ENCODE results near the gene FAM181A. TPM values are rescaled to one million over a fixed set of nuclear protein-coding genes. Genes with fewer than 3 reads are reported as not detected.

FAM181A gene
- total and polyA plus RNA-seq, 4 experiments from 2014 or later: not detected

DNA sequence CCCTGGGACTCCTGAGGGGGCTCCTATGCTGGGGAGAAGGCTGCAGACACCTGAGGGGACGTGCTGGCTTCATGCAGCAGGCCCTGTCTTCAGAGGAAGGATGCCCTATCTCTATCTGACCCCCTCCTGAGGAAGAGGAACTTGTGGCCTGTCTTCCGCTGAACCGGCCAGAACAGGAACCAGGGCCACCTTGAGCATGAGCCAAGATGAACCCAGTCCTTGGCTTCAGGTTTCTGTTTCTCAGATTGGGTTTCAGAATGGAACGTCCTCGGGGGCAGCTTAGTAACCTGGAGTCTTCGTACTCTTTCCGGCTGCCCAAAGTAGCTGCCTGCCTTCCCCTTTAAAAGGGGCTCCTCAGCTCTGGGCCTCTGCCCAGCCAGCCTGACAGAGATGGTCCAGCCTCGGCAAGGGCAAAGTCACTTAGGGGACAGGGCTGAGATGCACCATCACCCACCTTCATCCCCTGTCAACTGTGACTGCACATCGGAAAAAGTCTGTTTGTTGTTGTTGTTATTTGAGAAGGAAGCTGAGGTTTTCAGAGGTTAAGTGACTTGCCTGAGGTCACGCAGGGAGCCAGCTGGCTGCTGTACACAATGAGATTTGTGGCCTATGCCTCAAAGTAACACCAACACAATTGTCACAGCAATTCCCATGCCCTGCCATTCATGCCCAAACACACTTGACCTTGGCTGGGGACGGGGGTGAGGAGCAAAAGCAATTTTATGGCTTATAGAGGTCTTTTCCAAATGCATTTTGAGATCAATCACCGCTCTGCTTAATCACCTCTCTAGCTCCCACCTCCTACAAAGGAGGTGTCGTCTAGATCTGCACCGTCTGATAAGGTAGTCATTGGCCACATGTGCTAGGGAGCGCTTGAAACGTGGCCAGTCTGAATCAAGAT lies 35.8 kb downstream of the FAM181A start:
- H3K27me3 Mint-ChIP-seq: no peaks in the 10 kb centered on the region
- POLR2A ChIA-PET (ENCODE audit: partially characterized antibody): interaction anchor here (0.7 to 15.6 kb wide), 11 partner anchors 9 to 212 kb away, joined by 3 to 469 read pairs (median 8); partner anchors contain the start of genes ASB2, CCDC197 and OTUB2
- no peaks in the 10 kb centered on the region for H3K9me3 ChIP-seq (ENCODE audit: control insufficient read depth in 1 of 2, low read length in 2 of 2)
- H3K27ac Mint-ChIP-seq: peak overlapping the region; percentile 92 to 100 (median 98)
- no peaks in the 10 kb centered on the region for H3K27me3 ChIP-seq (ENCODE audit: insufficient read depth, low read length)
- H3K27ac ChIP-seq (ENCODE audit: low read depth, low read length): peak overlapping the region; percentile 74
- H3K36me3 ChIP-seq (ENCODE audit: insufficient read depth, low read length): no peaks in the 10 kb centered on the region
- peak overlapping the region; percentile 47 to 86 (median 75) for H3K4me3 Mint-ChIP-seq
- H3K9me3 Mint-ChIP-seq: peaks cover 0 to 3% (median 0%) of the 10 kb centered on the region in 8 donors
- peaks cover 0 to 5% of the 10 kb centered on the region in 2 donors for H3K36me3 Mint-ChIP-seq
- peak; percentile 70 to 86 (median 76) for DNase-seq
- peaks cover 65 to 94% (median 77%) of the 10 kb centered on the region in 4 donors for H3K4me1 Mint-ChIP-seq
- peaks cover 92% of the 10 kb centered on the region for H3K4me1 ChIP-seq (ENCODE audit: insufficient read depth, low read length)
- CTCF ChIA-PET (ENCODE audit: partially characterized antibody): interaction anchor here (0.6 to 39.2 kb wide), 4 partner anchors 4 to 43 kb away, joined by 3 to 1377 read pairs (median 692); partner anchors contain the start of gene ASB2
- peak overlapping the region; percentile 5 to 16 for H3K4me3 ChIP-seq (ENCODE audit: low read length in 2 of 2)
- intact Hi-C loops (cut with micrococcal nuclease): loop anchor here (1.0 to 2.0 kb wide), 3 partner anchors 8 to 212 kb away; partner anchors contain the start of gene PPP4R4

DNA sequence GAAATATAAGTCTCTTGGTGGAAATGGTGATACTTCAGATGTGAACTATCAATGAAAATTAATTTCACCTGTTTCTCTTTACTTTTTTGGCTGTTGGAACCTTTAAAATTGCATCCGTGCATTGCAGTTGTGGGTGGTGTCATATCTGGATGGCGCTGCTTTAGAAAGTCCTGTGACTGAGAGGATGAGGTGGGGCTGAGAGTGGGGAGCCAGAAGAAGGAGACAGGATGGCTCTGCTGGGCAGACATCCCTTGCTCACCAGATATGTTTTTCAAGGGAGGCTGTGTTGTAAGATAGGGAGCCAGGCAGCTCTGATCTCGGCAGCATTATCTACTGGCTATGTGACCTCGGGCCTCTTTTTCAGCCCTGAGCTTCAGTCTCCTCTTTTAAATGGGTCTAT lies 36.5 kb downstream of the FAM181A start:
- peak overlapping the region; percentile 74 for H3K27ac ChIP-seq (ENCODE audit: low read depth, low read length)
- H3K36me3 ChIP-seq (ENCODE audit: insufficient read depth, low read length): no peaks in the 10 kb centered on the region
- H3K27me3 ChIP-seq (ENCODE audit: insufficient read depth, low read length): no peaks in the 10 kb centered on the region
- intact Hi-C loops (cut with micrococcal nuclease): loop anchor here (1.0 to 2.0 kb wide), 3 partner anchors 8 to 211 kb away; partner anchors contain the start of gene PPP4R4
- no peak for DNase-seq
- Mint-ChIP-seq H3K36me3 (peaks cover 0 to 5% of the 10 kb centered on the region in 2 donors), H3K9me3 (peaks cover 0 to 3% (median 0%) of the 10 kb centered on the region in 8 donors), H3K27ac (peak overlapping the region; percentile 92 to 100 (median 98)), H3K4me3 (peak overlapping the region in 5 of 8 donors; percentile 45 to 86 (median 79)), H3K4me1 (peaks cover 61 to 90% (median 71%) of the 10 kb centered on the region in 4 donors), H3K27me3 (no peaks in the 10 kb centered on the region)
- H3K9me3 ChIP-seq (ENCODE audit: control insufficient read depth in 1 of 2, low read length in 2 of 2): no peaks in the 10 kb centered on the region
- POLR2A ChIA-PET (ENCODE audit: partially characterized antibody): interaction anchor here (0.7 to 15.6 kb wide), 11 partner anchors 9 to 211 kb away, joined by 3 to 469 read pairs (median 8); partner anchors contain the start of genes ASB2, CCDC197 and OTUB2
- CTCF ChIA-PET (ENCODE audit: partially characterized antibody): interaction anchor here (1.3 to 39.2 kb wide), 3 partner anchors 4 to 38 kb away, joined by 6 to 1377 read pairs (median 1377); partner anchors contain the start of gene ASB2
- no peak overlapping the region for H3K4me3 ChIP-seq (ENCODE audit: low read length in 2 of 2)
- H3K4me1 ChIP-seq (ENCODE audit: insufficient read depth, low read length): peaks cover 85% of the 10 kb centered on the region

DNA sequence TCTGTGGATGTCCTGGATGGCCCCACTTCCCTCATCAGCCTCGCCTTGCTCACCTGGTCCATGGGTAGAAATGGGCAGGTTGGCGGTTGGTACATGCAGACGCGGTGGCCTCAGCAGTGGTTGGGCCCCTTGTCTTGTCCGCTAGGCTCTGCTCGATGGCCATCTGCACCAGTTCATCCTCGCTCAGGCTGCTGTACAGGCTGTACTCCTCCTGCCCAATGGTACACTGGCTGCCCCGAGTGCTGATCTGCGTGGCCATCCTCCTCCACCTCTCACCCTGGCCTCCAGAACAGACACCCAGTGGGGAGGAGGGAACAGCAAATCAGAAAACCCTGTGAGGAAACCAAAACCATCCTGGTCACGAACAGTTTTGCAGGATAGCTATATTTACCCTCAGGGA lies 37.1 kb downstream of the FAM181A start:
- intact Hi-C loops (cut with micrococcal nuclease): no loop called here
- Mint-ChIP-seq H3K36me3 (peaks cover 0 to 4% of the 10 kb centered on the region in 2 donors), H3K9me3 (peaks cover 0 to 3% (median 0%) of the 10 kb centered on the region in 8 donors), H3K4me3 (peak overlapping the region in 1 of 8 donors; percentile 34), H3K27me3 (no peaks in the 10 kb centered on the region), H3K27ac (peak overlapping the region in 5 of 7 donors; percentile 69 to 100 (median 84)), H3K4me1 (peaks cover 57 to 90% (median 70%) of the 10 kb centered on the region in 4 donors)
- Histone ChIP-seq H3K27me3 (ENCODE audit: insufficient read depth, low read length) (no peaks in the 10 kb centered on the region), H3K36me3 (ENCODE audit: insufficient read depth, low read length) (no peaks in the 10 kb centered on the region), H3K9me3 (ENCODE audit: control insufficient read depth in 1 of 2, low read length in 2 of 2) (no peaks in the 10 kb centered on the region), H3K4me3 (ENCODE audit: low read length in 2 of 2) (no peak overlapping the region), H3K27ac (ENCODE audit: low read depth, low read length) (peak overlapping the region; percentile 74), H3K4me1 (ENCODE audit: insufficient read depth, low read length) (peaks cover 79% of the 10 kb centered on the region)
- ChIA-PET CTCF (ENCODE audit: partially characterized antibody) (interaction anchor here (34.5 to 39.2 kb wide), 2 partner anchors 3 to 15 kb away, joined by 1377 read pairs; partner anchors contain the start of gene ASB2), POLR2A (ENCODE audit: partially characterized antibody) (interaction anchor here (0.8 to 15.6 kb wide), 7 partner anchors 10 to 167 kb away, joined by 3 to 469 read pairs (median 11); partner anchors contain the start of genes ASB2, DDX24 and IFI27L1)
- no peak for DNase-seq

DNA sequence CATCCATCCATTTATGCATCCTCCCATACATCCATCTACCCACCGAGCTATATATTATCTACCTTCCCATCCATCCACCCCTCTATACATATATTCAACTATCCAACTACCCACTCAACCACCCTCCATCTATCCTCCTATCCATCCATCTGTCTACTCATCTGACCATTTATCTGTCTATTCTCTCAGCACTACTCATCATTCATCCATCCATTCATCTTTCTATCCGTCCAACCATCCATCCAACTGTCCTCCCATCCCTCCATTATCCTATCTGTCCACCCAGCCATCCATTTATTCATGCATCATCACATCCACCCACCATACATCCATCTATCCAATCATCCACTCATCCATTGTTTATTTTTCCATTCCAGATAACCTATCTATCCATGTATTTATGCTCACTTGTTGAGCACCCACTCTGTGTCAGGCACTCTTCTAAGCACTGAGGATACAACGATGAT lies 37.7 kb downstream of the FAM181A start:
- CTCF ChIA-PET (ENCODE audit: partially characterized antibody): interaction anchor here (34.5 to 39.2 kb wide), 2 partner anchors 3 to 15 kb away, joined by 1377 read pairs; partner anchors contain the start of gene ASB2
- no peaks in the 10 kb centered on the region for H3K36me3 ChIP-seq (ENCODE audit: insufficient read depth, low read length)
- no peaks in the 10 kb centered on the region for H3K9me3 ChIP-seq (ENCODE audit: control insufficient read depth in 1 of 2, low read length in 2 of 2)
- POLR2A ChIA-PET (ENCODE audit: partially characterized antibody): interaction anchor here (0.8 to 15.6 kb wide), 5 partner anchors 11 to 116 kb away, joined by 3 to 469 read pairs (median 47); partner anchors contain the start of genes ASB2, DDX24 and IFI27L1
- H3K4me3 ChIP-seq (ENCODE audit: low read length in 2 of 2): no peak overlapping the region
- no peaks in the 10 kb centered on the region for H3K27me3 Mint-ChIP-seq
- intact Hi-C loops (cut with micrococcal nuclease): no loop called here
- H3K9me3 Mint-ChIP-seq: no peaks in the 10 kb centered on the region
- H3K4me1 ChIP-seq (ENCODE audit: insufficient read depth, low read length): peaks cover 73% of the 10 kb centered on the region
- H3K4me1 Mint-ChIP-seq: peaks cover 52 to 84% (median 64%) of the 10 kb centered on the region in 4 donors
- H3K4me3 Mint-ChIP-seq: peak overlapping the region in 5 of 8 donors; percentile 0 to 57 (median 27)
- H3K27ac ChIP-seq (ENCODE audit: low read depth, low read length): no peak overlapping the region
- no peaks in the 10 kb centered on the region for H3K36me3 Mint-ChIP-seq
- no peak for DNase-seq
- H3K27me3 ChIP-seq (ENCODE audit: insufficient read depth, low read length): no peaks in the 10 kb centered on the region
- peak overlapping the region in 6 of 7 donors; percentile 57 to 100 (median 78) for H3K27ac Mint-ChIP-seq

DNA sequence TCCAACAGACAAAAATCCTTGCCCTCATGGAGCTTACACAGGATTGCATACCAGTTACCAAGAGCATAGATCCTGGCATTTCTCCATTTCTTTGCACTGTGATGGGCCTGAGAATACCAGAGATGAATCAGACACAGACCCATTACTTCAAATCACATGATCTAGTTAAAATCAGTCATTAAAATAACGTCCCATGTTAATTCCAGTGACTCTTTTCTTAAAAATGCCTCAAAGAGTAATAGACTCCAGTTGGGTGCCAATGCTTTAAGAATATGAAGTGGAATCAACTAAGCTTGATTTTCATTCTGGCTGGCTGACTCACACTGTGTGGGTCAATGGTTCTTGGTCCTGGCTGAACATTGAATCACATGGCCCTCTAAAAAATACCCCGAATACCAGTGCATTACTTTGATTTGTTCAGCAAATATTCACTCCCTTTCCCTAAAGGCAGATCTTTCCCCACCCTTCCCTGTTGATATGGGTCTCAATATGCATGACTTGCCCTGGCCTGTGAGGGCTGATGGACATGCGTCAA lies 38.2 kb downstream of the FAM181A start:
- Mint-ChIP-seq H3K27me3 (no peaks in the 10 kb centered on the region), H3K27ac (peak overlapping the region in 4 of 7 donors; percentile 10 to 100 (median 75)), H3K36me3 (no peaks in the 10 kb centered on the region), H3K4me3 (peak overlapping the region in 1 of 8 donors; percentile 8), H3K9me3 (no peaks in the 10 kb centered on the region), H3K4me1 (peaks cover 48 to 83% (median 63%) of the 10 kb centered on the region in 4 donors)
- CTCF ChIA-PET (ENCODE audit: partially characterized antibody): interaction anchor here (34.5 to 39.2 kb wide), 2 partner anchors 2 to 16 kb away, joined by 1377 read pairs; partner anchors contain the start of gene ASB2
- no peak overlapping the region for H3K27ac ChIP-seq (ENCODE audit: low read depth, low read length)
- POLR2A ChIA-PET (ENCODE audit: partially characterized antibody): interaction anchor here (0.8 to 15.6 kb wide), 5 partner anchors 11 to 115 kb away, joined by 3 to 469 read pairs (median 47); partner anchors contain the start of genes ASB2, DDX24 and IFI27L1
- H3K27me3 ChIP-seq (ENCODE audit: insufficient read depth, low read length): no peaks in the 10 kb centered on the region
- H3K9me3 ChIP-seq (ENCODE audit: control insufficient read depth in 1 of 2, low read length in 2 of 2): no peaks in the 10 kb centered on the region
- no peak for DNase-seq
- no peaks in the 10 kb centered on the region for H3K36me3 ChIP-seq (ENCODE audit: insufficient read depth, low read length)
- H3K4me3 ChIP-seq (ENCODE audit: low read length in 2 of 2): no peak overlapping the region
- intact Hi-C loops (cut with micrococcal nuclease): no loop called here
- H3K4me1 ChIP-seq (ENCODE audit: insufficient read depth, low read length): peaks cover 72% of the 10 kb centered on the region

DNA sequence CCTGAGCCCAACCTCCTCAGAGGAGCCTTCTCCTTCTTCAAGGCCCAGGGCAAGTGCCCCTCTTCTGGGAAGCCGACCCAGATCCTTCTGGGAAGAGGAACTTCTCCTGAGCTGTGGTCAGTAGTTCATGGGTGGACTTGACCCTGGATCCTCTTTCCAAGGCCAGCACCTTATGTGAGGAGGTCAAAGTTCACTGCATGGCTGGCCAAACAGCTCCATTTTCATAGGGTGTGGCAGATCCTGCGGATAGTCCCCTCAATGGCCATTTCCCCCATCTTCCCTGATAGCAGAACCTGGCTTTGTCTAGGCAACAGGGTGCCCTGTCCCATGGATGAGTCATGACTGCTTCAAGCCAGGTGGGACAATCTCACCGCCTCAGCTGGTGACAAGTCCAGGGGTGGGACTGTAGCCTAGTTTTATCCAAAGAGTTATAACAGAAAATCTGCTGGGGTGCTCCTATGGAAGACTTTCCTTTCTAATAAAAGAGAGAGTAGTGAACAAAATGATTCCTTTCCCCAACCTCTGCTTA lies 38.9 kb downstream of the FAM181A start:
- H3K36me3 Mint-ChIP-seq: no peaks in the 10 kb centered on the region
- ChIA-PET POLR2A (ENCODE audit: partially characterized antibody) (interaction anchor here (4.1 to 15.6 kb wide), 3 partner anchors 10 to 26 kb away, joined by 47 to 469 read pairs (median 67); partner anchors contain the start of gene ASB2), CTCF (ENCODE audit: partially characterized antibody) (interaction anchor here (34.5 to 39.2 kb wide), 2 partner anchors 1 to 17 kb away, joined by 1377 read pairs; partner anchors contain the start of gene ASB2)
- Histone ChIP-seq H3K36me3 (ENCODE audit: insufficient read depth, low read length) (no peaks in the 10 kb centered on the region), H3K4me1 (ENCODE audit: insufficient read depth, low read length) (peaks cover 73% of the 10 kb centered on the region), H3K4me3 (ENCODE audit: low read length in 2 of 2) (no peak overlapping the region), H3K27ac (ENCODE audit: low read depth, low read length) (no peak overlapping the region), H3K27me3 (ENCODE audit: insufficient read depth, low read length) (no peaks in the 10 kb centered on the region), H3K9me3 (ENCODE audit: control insufficient read depth in 1 of 2, low read length in 2 of 2) (no peaks in the 10 kb centered on the region)
- no peak for DNase-seq
- H3K4me3 Mint-ChIP-seq: peak overlapping the region in 1 of 8 donors; percentile 8
- intact Hi-C loops (cut with micrococcal nuclease): no loop called here
- no peaks in the 10 kb centered on the region for H3K9me3 Mint-ChIP-seq
- peak overlapping the region in 3 of 7 donors; percentile 29 to 100 (median 30) for H3K27ac Mint-ChIP-seq
- H3K4me1 Mint-ChIP-seq: peaks cover 49 to 83% (median 63%) of the 10 kb centered on the region in 4 donors
- no peaks in the 10 kb centered on the region for H3K27me3 Mint-ChIP-seq
